DMS114 treated with DMSO at 0.1 percent for 48 hours (cell line): Measurements from ENCODE around the gene GALR3.
"Not testable (repeated sequence)": the region's sequence is repeated elsewhere in the genome, so short reads cannot be mapped to it uniquely, and the experiment has no call there.

ENCODE experiments used
- DNase-seq: peaks from one replicate; lab custom pipeline; 2025; ENCODE audit not compliant: unreplicated experiment; lab: John Stamatoyannopoulos, UW

Gene GALR3, protein sequence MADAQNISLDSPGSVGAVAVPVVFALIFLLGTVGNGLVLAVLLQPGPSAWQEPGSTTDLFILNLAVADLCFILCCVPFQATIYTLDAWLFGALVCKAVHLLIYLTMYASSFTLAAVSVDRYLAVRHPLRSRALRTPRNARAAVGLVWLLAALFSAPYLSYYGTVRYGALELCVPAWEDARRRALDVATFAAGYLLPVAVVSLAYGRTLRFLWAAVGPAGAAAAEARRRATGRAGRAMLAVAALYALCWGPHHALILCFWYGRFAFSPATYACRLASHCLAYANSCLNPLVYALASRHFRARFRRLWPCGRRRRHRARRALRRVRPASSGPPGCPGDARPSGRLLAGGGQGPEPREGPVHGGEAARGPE

DNA sequence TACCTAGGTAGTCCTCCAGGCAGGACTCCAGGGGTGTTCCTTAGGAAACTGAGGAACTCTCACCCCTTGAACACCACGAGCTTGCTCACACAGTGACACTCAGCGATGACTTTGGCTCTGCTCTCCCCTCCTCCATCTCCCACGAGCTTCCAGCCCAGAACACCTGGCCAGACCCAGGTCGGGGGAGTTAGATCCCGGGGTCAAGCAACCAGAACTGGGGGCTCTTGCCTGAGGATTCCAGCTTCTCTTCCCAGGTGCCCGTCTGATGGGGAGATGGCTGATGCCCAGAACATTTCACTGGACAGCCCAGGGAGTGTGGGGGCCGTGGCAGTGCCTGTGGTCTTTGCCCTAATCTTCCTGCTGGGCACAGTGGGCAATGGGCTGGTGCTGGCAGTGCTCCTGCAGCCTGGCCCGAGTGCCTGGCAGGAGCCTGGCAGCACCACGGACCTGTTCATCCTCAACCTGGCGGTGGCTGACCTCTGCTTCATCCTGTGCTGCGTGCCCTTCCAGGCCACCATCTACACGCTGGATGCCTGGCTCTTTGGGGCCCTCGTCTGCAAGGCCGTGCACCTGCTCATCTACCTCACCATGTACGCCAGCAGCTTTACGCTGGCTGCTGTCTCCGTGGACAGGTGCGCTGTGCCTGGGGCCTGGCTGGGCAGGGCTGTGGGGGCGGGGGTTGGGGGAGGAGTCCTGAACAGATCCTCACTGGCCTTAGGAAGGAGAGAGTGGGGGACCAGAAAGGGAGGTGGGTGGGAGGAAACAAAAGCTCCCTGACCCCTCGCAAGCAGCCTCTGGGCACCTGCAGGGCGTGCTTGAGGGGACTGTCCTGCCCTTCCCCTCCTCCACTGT is at the start of gene GALR3:
Gene GALR3, plus strand, starts transcription at position 249 of the 852 bp plus-strand sequence. Its CDS starts 25 bp downstream, at position 274.
- no peak for DNase-seq

- no peak for DNase-seq
Observed at GRCh38 chr22:37774728-37775127, 48.5 kb upstream of the GALR3 start.

DNA sequence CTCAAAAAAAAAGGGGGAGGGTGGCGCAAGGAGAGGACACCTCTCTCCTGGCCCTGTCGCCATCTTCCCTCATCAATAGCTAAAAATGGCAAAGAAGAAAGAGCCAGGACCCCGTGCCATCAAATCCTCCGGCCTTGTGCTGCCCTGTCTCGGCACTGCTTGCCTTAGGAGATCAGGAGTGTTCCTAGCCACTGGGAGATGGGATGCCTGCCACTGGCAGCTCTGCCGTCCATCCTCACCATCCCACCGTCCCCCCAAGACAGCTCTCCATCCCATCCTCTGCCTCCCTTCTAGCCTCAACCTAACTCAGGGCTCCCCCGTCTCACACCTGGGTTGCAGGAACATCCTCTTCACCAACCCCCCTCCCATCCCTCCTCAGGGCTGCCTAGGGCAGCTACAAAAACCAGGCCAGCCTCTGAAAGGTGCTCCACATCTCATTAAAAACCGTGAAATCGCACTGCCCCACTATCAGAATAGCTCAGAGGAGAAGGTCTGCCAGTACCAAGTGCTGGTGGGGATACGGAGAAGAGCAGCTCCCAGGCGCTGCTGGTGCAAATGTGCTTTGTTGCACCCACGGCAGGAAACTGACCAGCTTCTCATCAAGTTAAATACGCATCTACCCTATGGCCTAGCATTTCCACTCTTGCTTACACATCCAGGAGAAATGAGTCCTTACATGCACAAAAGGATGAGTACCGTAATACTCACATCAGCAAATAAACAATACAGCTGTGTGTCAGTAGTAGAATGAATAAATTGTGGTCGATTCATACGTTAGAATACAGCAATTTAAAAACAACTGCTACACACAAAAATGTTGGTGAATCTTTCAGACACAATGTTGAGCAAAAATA is 47.2 kb upstream of the GALR3 start:
- no peak for DNase-seq

GRCh38 chr22:37776639-37777005 is 46.6 kb upstream of the GALR3 start:
- no peak for DNase-seq

DNA sequence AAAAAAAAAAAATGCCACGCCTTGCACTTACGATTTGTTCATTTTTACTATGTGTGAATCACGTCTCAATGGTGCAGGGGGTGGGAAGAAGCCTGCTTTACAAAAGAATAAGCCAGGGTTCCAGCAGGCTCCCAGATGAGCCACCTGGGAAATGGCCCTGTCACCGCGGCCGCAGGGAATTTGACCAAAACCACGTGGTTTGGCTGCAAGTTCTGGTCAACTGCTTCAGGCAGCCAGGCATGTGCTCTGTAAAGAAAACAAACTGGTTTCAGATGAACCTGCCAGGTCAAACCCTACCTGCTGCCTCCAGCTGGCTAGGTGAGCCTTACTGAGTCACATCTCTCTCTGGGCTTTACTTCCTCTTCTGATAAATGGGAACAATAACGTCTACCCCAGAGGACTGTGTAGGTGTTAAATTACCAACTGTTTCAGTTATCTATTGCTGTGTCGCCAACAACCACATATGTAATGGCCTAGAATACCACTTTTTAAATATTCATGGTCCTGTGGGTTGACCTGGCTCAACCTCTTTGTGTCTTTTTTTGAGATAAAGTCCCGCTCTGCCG is 46.0 kb upstream of the GALR3 start:
- no peak for DNase-seq

DNA sequence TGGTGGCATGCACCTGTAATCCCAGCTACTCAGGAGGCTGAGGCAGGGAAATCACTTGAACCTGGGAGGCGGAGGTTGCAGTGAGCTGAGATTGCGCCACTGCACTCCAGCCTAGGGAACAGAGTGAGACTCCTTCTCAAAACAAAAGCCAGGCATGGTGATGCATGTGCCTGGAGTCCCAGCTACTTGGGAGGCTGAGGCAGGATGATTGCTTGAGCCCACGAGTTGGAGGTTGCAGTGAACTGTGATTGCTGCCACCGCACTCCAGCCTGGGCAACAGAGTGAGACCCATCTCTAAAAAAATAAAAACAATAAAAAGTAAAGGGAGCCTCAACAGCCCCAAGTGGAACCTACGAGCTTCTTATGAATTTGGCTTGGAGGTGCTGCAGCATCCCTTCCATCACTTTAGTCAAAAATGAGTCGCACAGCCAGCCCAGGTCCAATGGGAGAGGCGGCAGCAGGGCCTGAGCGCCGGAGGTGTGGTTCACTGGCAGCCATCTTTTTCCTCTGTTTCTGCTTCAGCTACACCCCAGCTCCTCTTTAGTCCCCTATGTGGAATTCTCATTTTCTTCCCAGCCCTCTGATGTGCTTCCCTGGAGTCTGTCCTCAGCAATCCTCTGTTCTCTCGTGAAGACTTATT is 44.7 kb upstream of the GALR3 start:
- DNase-seq: no peak

GRCh38 chr22:37781434-37782059 is 41.6 kb upstream of the GALR3 start:
- DNase-seq: peak; percentile 15

DNA sequence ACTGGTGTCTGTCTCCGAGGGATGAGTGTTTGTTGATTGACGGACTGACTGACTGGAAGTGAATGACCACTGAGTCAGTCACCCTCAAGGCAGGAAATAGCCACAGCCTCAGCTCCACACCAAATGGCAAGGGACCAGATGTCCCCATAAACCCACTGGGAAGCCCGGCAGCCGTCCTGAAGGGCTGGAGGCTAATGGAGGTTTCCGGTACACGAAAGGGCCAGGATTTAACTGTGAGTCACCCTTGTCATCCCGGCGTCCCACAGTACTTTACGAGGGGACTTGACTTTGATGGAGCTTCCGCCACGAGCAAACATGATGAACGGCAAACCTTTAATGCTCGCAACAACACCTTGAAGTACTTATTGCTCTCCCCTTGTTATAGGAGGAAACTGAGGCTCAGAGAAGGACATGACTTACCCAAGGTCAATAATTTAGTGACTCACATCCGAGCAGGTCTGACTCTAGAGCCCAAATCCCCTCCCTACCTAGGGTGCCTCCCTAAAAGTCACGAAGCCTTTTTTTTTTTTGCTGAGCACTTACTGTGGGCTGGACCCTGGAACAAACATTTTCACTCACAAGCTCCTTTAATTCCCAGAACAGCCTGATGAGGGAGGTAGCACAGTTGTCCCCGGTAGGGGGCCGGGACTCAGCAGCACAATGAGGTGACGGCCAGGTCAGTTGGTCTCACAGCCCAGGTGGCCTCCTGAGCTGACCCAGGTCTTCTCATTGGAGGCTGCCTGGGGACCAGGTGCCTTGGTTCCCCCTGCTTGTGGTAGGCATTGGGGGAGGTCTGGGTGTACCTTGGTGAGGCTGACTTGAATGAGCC is 40.6 kb upstream of the GALR3 start:
- DNase-seq: no peak

DNA sequence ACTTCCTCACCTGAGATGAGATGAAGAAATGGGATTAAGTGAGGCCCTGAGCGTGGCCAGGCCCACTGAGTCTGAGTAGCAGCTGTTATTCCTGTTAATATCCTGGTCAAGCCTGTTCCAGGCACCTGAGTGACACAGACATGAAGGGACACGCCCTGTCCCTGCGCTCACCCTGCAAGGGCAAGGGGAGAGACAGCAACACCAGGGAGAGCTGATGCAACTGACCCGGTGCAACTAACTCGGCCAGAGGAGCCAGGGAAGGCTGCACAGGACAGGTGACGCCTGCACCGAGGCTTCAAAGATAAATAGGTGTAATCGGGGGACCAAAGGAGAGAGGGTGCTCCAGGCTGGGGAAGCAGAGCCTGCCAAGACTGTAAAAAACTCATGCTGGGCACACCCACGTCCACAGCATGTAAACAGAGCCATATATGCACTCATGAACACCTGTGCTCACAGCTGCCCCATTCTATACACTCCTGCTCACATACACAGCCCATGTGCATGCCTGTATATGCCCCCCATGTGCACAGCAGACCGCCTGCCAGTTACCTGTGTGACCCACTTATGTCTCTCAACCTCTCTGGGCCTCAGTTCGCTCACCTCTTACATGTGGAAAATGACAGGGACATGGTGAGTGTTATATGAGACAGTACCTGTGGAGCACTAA is 38.2 kb upstream of the GALR3 start:
- DNase-seq: no peak

DNA sequence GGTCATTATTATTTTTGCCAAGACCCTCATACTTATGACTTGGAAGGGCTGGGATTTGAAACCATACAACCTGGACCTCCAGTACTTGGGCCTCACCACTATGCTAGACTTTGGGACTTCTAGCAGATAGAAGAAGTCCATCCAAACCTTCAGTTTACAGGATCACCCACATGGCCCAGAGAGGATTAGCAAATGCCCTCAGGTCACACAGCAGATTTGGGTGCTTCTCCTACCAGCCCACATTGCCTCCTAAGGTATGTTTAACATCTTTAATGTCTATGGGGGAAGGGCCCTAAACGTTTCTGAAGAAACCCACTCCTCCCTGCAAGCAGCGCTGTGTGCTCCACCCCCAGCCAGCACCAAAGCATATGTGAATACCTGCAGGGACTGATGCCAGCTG is 32.9 kb upstream of the GALR3 start:
- no peak for DNase-seq

GRCh38 chr22:37792494-37792893 is 30.7 kb upstream of the GALR3 start:
- DNase-seq: no peak

DNA sequence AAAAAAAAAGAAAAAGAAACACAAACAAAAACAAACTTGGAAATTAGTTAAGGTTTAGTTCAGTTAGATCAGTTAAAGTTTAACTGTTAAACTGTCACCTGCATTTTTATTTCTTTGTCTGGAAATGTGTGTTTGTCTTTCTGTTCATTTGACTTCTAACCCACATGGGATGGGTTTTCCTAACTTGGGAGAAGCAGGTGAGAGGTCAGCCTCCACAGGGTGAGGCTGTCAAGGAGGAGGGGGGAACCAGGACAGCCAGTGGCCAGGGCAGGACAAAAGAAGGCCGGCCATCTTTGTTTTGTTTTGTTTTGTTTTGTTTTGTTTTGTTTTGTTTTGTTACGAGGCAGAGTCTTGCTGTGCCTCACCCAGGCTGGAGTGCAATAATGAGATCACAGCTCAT is 28.8 kb upstream of the GALR3 start:
- no peak for DNase-seq

- no peak for DNase-seq
Observed at GRCh38 chr22:37796079-37796478, 27.1 kb upstream of the GALR3 start.

DNA sequence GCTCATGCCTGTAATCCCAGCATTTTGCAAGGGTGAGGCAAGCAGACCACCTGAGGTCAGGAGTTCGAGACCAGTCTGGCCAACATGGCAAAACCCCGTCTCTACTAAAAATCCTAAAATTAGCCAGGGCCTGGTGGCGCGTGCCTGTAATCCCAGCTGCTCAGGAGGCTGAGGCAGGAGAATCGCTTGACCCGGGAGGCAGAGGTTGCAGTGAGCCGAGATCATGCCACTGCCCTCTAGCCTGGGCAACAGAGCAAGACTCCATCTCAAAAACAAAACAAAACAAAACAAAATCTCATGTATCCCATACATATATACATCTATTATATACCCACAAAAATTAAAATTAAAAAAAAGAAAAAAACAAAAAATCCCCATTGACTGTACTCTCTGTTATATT is 25.9 kb upstream of the GALR3 start:
- DNase-seq: not testable (repeated sequence)

DNA sequence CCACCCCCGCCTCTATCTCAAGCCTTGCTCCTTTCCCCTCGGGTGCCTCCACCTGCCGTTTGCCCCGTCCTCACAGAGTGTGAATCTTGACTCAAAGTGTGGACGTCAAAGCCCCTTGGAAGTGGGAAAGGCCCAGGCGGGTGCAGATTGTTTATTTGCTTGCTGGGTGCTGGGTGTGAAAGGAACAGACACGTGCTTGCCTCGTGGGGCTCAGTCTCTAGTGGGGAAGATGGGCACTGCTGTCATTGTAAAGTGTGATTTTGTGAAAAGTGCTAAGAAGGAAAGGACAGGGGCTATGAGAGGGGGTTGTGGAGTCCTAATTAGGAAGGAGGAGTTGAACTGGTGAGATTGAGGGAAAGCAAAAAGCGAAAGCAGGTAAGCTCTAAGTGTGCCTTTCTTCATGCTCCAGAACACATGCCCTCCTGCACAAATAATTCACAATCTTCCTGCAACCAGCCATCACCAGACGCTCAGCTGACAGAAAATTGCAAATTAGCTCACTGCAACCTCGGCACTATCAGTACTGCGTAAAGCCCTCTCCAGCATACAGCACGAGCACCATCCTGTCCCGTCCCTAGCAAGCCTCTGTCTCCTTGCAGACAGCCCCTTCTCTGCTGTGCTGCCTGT is 25.2 kb upstream of the GALR3 start:
- DNase-seq: no peak

- DNase-seq: not testable (repeated sequence)
Observed at GRCh38 chr22:37799979-37800378, 23.2 kb upstream of the GALR3 start.

DNA sequence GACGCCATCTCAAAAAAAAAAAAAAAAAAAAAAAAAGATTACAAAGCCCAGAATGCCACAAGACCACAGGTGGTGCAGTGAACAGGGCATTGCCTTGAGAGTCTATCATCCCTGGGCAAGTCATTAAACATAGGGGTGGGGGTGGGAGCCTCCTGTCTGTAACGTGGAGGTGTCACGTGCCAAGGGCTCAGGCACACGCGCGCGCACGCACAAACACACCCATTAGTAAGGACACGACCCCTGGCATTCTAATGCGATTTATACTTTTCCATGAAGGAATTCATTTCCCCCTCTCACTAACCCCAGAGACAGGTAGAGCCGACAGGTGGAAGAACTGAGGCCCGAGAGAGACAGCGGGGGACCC is 21.3 kb upstream of the GALR3 start:
- no peak for DNase-seq
